H1 (cell line): ENCODE measurements around the gene EEIG1. TPM values are rescaled to one million over a fixed set of nuclear protein-coding genes. Genes with fewer than 3 reads are reported as not detected.

Experiments used
- BRCA1 ChIP-seq: IDR thresholded peaks from 2 replicates; pipeline ENCODE4 v1.6.1; 2012; ENCODE audit warnings: low read depth, low read length, improper control_type of control experiment
- polyA plus RNA-seq, 7 experiments: library from polyadenylated mRNA; depleted of rRNA in 3 of 7; stranded (reverse) in 5 of 7; unstranded in 2 of 7; fragments of >200 nt in 5 of 7; fragments of 200-250 nt in 2 of 7; gene quantifications; 1 replicate in 5 of 7; 2 replicates in 1 of 7; 4 replicates in 1 of 7; pipeline versions ENCODE4 v1.2.1 to v1.2.3, GENCODE V29; 2011 to 2013; ENCODE audit warnings: missing spikeins in 2 of 7, mixed read lengths in 2 of 7
- total RNA-seq: library from RNA; stranded (reverse); fragmentation: NEBNext Ultra II Directional; extraction: Animal tissue kit (Norgen Biotek cat#: 25700); gene quantifications from 2 replicates; pipeline ENCODE4 v1.2.1, GENCODE V29; 2021

EEIG1 gene
- total and polyA plus RNA-seq, 2 of the 8 experiments (the other 6 are each of a cell fraction or from before 2014, with no cell fraction given) = 29.8 to 50.8 TPM

- TF ChIP-seq BRCA1 = no peak
- TF ChIP-seq, all 59 proteins: peak for 0
Observed at GRCh38 chr9:128002959-128003358, 22.2 kb upstream of the EEIG1 start (continued).
